ENCODE data around the gene CCL7. TPM values are rescaled to one million over a fixed set of nuclear protein-coding genes. Genes with fewer than 3 reads are reported as not detected.

The CCL7 gene
- total and polyA plus RNA-seq, 3 donors from 2014 or later = not detected

- no peak overlapping the region for H3K4me3 ChIP-seq
- 42 to 61% methylated on average over 6 of the region's 6 CpGs for WGBS, 2 donors
- H3K27ac ChIP-seq = no peak overlapping the region
- no peaks in the 10 kb centered on the region for H3K9me3 ChIP-seq
- no peaks in the 10 kb centered on the region for H3K27me3 ChIP-seq
- TF ChIP-seq POLR2A (IDR thresholded peaks at IDR 0.05) (no peak), CTCF (IDR thresholded peaks at IDR 0.05) (no peak)
- intact Hi-C loops (cut with DNase I; ENCODE audit: low total_unique reads) = no loop called here
- no peak for DNase-seq
- no peaks in the 10 kb centered on the region for H3K36me3 ChIP-seq (ENCODE audit: low read depth, missing control alignments)
- peaks cover 57% of the 10 kb centered on the region for H3K4me1 ChIP-seq
These were observed 21.5 kb upstream of the CCL7 start for GRCh38 chr17:34248511-34249024.

GRCh38 chr17:34249061-34249460, 21.0 kb upstream of the CCL7 start:
- intact Hi-C loops (cut with DNase I; ENCODE audit: low total_unique reads) = no loop called here
- Histone ChIP-seq H3K27ac (no peak overlapping the region), H3K36me3 (ENCODE audit: low read depth, missing control alignments) (no peaks in the 10 kb centered on the region), H3K27me3 (no peaks in the 10 kb centered on the region), H3K9me3 (no peaks in the 10 kb centered on the region), H3K4me1 (peaks cover 61% of the 10 kb centered on the region), H3K4me3 (no peak overlapping the region)
- DNase-seq = no peak
- WGBS, 2 donors = 72 to 89% methylated on average over 1 of the region's 1 CpG
- TF ChIP-seq CTCF (IDR thresholded peaks at IDR 0.05) (no peak), POLR2A (IDR thresholded peaks at IDR 0.05) (no peak)

GRCh38 chr17:34249478-34249877, 20.5 kb upstream of the CCL7 start:
- Histone ChIP-seq H3K9me3 (no peaks in the 10 kb centered on the region), H3K27ac (no peak overlapping the region), H3K4me1 (peaks cover 65% of the 10 kb centered on the region), H3K36me3 (ENCODE audit: low read depth, missing control alignments) (no peaks in the 10 kb centered on the region), H3K27me3 (no peaks in the 10 kb centered on the region), H3K4me3 (no peak overlapping the region)
- DNase-seq = no peak
- TF ChIP-seq POLR2A (IDR thresholded peaks at IDR 0.05) (no peak), CTCF (IDR thresholded peaks at IDR 0.05) (no peak)
- 29 to 75% methylated on average over 1 of the region's 1 CpG for WGBS, 2 donors
- intact Hi-C loops (cut with DNase I; ENCODE audit: low total_unique reads) = no loop called here

- H3K27me3 ChIP-seq = no peaks in the 10 kb centered on the region
- TF ChIP-seq CTCF (IDR thresholded peaks at IDR 0.05) (no peak), POLR2A (IDR thresholded peaks at IDR 0.05) (no peak)
- no peak overlapping the region for H3K27ac ChIP-seq
- no peak overlapping the region for H3K4me3 ChIP-seq
- intact Hi-C loops (cut with DNase I; ENCODE audit: low total_unique reads) = no loop called here
- no peaks in the 10 kb centered on the region for H3K36me3 ChIP-seq (ENCODE audit: low read depth, missing control alignments)
- H3K4me1 ChIP-seq = peaks cover 80% of the 10 kb centered on the region
- 83 to 86% methylated on average over 3 of the region's 3 CpGs for WGBS, 2 donors
- no peak for DNase-seq
- no peaks in the 10 kb centered on the region for H3K9me3 ChIP-seq
These were observed 18.8 kb upstream of the CCL7 start for GRCh38 chr17:34251186-34251585.

GRCh38 chr17:34252095-34252443, 18.0 kb upstream of the CCL7 start:
- Histone ChIP-seq H3K27me3 (no peaks in the 10 kb centered on the region), H3K4me3 (no peak overlapping the region), H3K36me3 (ENCODE audit: low read depth, missing control alignments) (no peaks in the 10 kb centered on the region), H3K27ac (peak overlapping the region in 1 of 2 donors; percentile 18), H3K9me3 (no peaks in the 10 kb centered on the region), H3K4me1 (peaks cover 80% of the 10 kb centered on the region)
- intact Hi-C loops (cut with DNase I; ENCODE audit: low total_unique reads) = no loop called here
- 19% methylated on average over 5 of the region's 5 CpGs for WGBS, 2 donors
- TF ChIP-seq POLR2A (IDR thresholded peaks at IDR 0.05) (no peak), CTCF (IDR thresholded peaks at IDR 0.05) (no peak)
- no peak for DNase-seq

Measured in testis (tissue), 3 donors.